ENCODE results near the gene RFWD3. TPM values are rescaled to one million over a fixed set of nuclear protein-coding genes. Genes with fewer than 3 reads are reported as not detected.

RFWD3 gene
- total and polyA plus RNA-seq, 2 of the 8 experiments (the other 6 are each of a cell fraction or from before 2014, with no cell fraction given), result 67.1 to 114 TPM

DNA sequence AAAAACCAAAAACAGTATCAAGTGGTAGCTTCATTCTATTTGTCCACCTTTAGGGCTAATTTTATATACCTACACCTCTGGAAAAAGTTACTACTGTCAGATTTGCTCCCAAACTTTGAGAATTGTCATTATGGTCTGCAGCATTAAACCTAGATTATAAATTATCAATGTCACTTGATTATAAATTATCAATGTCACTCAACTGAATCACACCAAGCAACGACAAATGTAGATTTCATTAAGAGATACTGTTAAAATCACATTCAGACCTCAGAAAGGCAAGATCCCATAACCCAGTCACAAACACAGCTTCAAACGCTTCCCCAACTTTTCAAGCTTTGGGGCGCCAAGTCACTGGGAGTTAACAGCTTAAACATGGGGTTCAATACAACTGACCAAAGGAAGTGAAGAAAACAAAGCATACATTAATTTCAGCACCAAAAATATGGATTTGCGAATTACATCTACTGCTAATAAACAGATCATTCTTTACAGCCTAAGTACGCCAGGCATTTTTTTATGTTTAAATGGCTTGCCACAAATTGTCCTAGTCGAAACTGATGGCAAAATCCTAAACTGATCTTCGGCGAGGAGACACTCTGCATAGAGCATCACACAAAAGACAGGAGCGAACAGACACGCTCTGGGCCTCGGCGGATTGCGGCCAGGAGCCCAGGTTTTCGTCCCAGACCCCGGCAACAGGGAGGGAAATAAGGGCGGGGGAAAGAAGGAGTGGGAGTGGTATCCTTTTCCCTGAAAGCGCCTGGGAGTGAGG is 60.7 kb downstream of the RFWD3 start:
- 6% methylated on average over 17 of the region's 17 CpGs; no CpG with 5 or more reads in 1 of the 2 experiments for WGBS, 2 experiments (ENCODE audit: extremely low coverage in 1 of 2, insufficient coverage in 1 of 2, insufficient read length in 1 of 2, insufficient replicate concordance in 2 of 2, low coverage in 1 of 2, low lambda C conversion rate in 2 of 2, missing lambda C conversion rate in 1 of 2)
- no peak overlapping the region for H2BK120ac ChIP-seq (replicated peaks; ENCODE audit: low read depth, low read length)
- peak overlapping the region; percentile 90 for H4K5ac ChIP-seq (ENCODE audit: insufficient read length, low read depth, low read length)
- H3K18ac ChIP-seq (ENCODE audit: extremely low read depth, low read length), result peak overlapping the region; percentile 62; the same call in 1 of the 2 replicates
- H2BK12ac ChIP-seq (ENCODE audit: low read depth, low read length), result no peak overlapping the region
- H2AFZ ChIP-seq (ENCODE audit: low read length), result no peak overlapping the region
- H3K9ac ChIP-seq (replicated peaks in 1 of 4; ENCODE audit: extremely low read depth in 1 of 4, low read depth in 3 of 4, low read length in 3 of 4), result peak overlapping the region; percentile 83 to 97 (median 96)
- ChIA-PET CTCF (ENCODE audit: partially characterized antibody) (interaction anchor here (0.9 to 1.2 kb wide), 2 partner anchors 17 to 40 kb away, joined by 3 read pairs; no protein-coding TSS in a partner anchor), POLR2A (ENCODE audit: partially characterized antibody) (interaction anchor here (0.7 to 4.6 kb wide), 14 partner anchors 11 to 309 kb away, joined by 3 to 27 read pairs (median 4); partner anchors contain the start of gene RFWD3)
- no peak overlapping the region for H4K91ac ChIP-seq (replicated peaks; ENCODE audit: insufficient read length, low read length)
- H3K4ac ChIP-seq (replicated peaks; ENCODE audit: insufficient read length, low read depth, low read length), result no peak overlapping the region
- no peak overlapping the region for H2AK5ac ChIP-seq (ENCODE audit: low read depth, low read length)
- H3K79me2 ChIP-seq (ENCODE audit: control insufficient read depth in 1 of 2, insufficient read depth in 2 of 2, low read length in 2 of 2), result peaks cover 25 to 56% of the 10 kb centered on the region in 2 experiments
- no peaks in the 10 kb centered on the region for H3K27me3 ChIP-seq (replicated peaks in 1 of 4; ENCODE audit: control insufficient read depth in 3 of 4, extremely low read depth in 1 of 4, insufficient read depth in 3 of 4, low read length in 3 of 4)
- no peaks in the 10 kb centered on the region for H3K36me3 ChIP-seq (ENCODE audit: control insufficient read depth in 2 of 4, insufficient read depth in 4 of 4, low read length in 3 of 4)
- peak overlapping the region; percentile 98; the same call in 1 of the 2 replicates for H4K8ac ChIP-seq (ENCODE audit: extremely low read depth, insufficient read depth, low read length)
- peak overlapping the region; percentile 71 to 92 (median 89) for H3K4me3 ChIP-seq (ENCODE audit: extremely low read depth in 1 of 4, insufficient read depth in 2 of 4, low read depth in 3 of 4, low read length in 4 of 4)
- H4K20me1 ChIP-seq (replicated peaks in 1 of 2; ENCODE audit: control insufficient read depth in 1 of 2, insufficient read depth in 2 of 2, low read length in 2 of 2), result peaks cover 4 to 7% of the 10 kb centered on the region in 2 experiments
- H2BK15ac ChIP-seq (ENCODE audit: low read length), result peak overlapping the region; percentile 84; the same call in 1 of the 2 replicates
- FAIRE-seq (no peak), DNase-seq (ENCODE audit: low read depth in 1 of 2, low spot score in 2 of 2) (no peak)
- no peak overlapping the region for H3K14ac ChIP-seq (ENCODE audit: insufficient read length)
- H3K27ac ChIP-seq (ENCODE audit: low read depth, low read length), result peak overlapping the region; percentile 85
- H3K4me2 ChIP-seq (ENCODE audit: insufficient read depth in 1 of 2, low read depth in 2 of 2, low read length in 2 of 2), result peak overlapping the region; percentile 84 to 87
- H3K23ac ChIP-seq (ENCODE audit: insufficient read length), result no peak overlapping the region
- peaks cover 4% of the 10 kb centered on the region for H3K23me2 ChIP-seq (ENCODE audit: low read depth, low read length)
- H3K56ac ChIP-seq (replicated peaks; ENCODE audit: insufficient read length, low read depth, low read length), result peak overlapping the region; percentile 60
- H2BK5ac ChIP-seq (ENCODE audit: low read depth, low read length), result peak overlapping the region; percentile 79
- H3K79me1 ChIP-seq (ENCODE audit: low read depth, low read length), result no peaks in the 10 kb centered on the region; the same call in 1 of the 2 replicates
- peaks cover 2 to 7% (median 6%) of the 10 kb centered on the region in 4 experiments; a peak in 5 of 7 replicates for H3K4me1 ChIP-seq (replicated peaks in 1 of 4; ENCODE audit: control insufficient read depth in 3 of 4, insufficient read depth in 4 of 4, low read length in 3 of 4)
- no peaks in the 10 kb centered on the region for H3K9me3 ChIP-seq (ENCODE audit: insufficient read depth in 2 of 2, low read depth in 1 of 2, low read length in 1 of 2)
- no peak overlapping the region for H2BK20ac ChIP-seq (ENCODE audit: low read length)
- TF ChIP-seq ASH2L (IDR thresholded peaks at IDR 0.05; ENCODE audit: low read length), result no peak
- TF ChIP-seq POU5F1 (IDR thresholded peaks at IDR 0.05; ENCODE audit: low read depth, low read length), result no peak
- no peak for TF ChIP-seq RNF2 (IDR thresholded peaks at IDR 0.05; ENCODE audit: borderline replicate concordance, low read depth, low read length, missing control alignments, poor library complexity, severe bottlenecking)
- TF ChIP-seq NRF1 (IDR thresholded peaks at IDR 0.05; ENCODE audit: low read depth, low read length), result no peak
- no peak for TF ChIP-seq SP2 (IDR thresholded peaks at IDR 0.05; ENCODE audit: low read length)
- no peak for TF ChIP-seq BRCA1 (IDR thresholded peaks at IDR 0.05; ENCODE audit: low read depth, low read length)
- no peak for TF ChIP-seq SP4 (IDR thresholded peaks at IDR 0.05; ENCODE audit: low read length)
- no peak for TF ChIP-seq ATF3 (IDR thresholded peaks at IDR 0.05; ENCODE audit: insufficient read depth, low read depth, low read length)
- TF ChIP-seq SAP30 (IDR thresholded peaks at IDR 0.05; ENCODE audit: insufficient read depth, insufficient replicate concordance, low read length), result peak; percentile 36
- TF ChIP-seq E2F6 (IDR thresholded peaks at IDR 0.05), result no peak

All from H1 (cell line).